Inflammatory macrophage treated with lipopolysaccharide for 1 hour (primary cell): ENCODE measurements around the gene EFCAB8.
"Not testable (repeated sequence)": the region's sequence is repeated elsewhere in the genome, so short reads cannot be mapped to it uniquely, and the experiment has no call there.

ENCODE experiments used
- DNase-seq, 2 donors: peaks; one replicate each; pipeline ENCODE4 v3.0.0-alpha.2; 2020 to 2022

EFCAB8 gene

DNA sequence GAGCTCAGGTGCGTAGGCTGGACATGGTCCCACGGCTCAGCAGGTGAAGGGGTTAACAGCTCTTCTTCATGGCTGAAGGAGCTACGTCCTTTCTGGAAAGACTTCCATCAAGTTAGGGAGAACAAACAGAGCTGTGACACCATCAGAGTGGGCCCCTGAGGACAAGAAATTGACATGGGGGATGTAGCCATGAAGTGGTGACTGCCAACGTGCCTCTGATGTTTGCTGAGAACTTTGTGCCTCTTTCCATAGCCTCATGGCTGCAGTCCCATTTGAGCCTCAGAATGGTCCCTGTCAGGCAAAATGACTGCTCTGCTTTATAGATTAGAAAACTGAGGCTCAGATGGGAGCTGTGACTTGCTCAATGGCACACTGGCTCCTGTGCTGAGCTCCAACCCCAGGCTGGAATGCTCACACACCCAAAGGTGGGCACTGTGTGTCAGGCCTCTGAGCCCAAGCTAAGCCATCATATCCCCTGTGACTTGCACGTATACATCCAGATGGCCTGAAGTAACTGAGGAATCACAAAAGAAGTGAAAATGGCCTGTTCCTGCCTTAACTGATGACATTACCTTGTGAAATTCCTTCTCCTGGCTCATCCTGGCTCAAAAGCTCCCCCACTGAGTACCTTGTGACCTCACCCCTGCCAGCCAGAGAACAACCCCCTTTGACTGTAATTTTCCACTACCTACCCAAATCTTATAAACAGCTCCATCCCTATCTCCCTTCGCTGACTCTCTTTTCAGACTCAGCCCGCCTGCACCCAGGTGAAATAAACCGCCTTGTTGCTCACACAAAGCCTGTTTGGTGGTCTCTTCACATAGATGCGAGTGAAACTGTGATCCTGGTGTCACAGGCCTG, 115.7 kb downstream of the EFCAB8 start:
- not testable (repeated sequence) for DNase-seq

DNA sequence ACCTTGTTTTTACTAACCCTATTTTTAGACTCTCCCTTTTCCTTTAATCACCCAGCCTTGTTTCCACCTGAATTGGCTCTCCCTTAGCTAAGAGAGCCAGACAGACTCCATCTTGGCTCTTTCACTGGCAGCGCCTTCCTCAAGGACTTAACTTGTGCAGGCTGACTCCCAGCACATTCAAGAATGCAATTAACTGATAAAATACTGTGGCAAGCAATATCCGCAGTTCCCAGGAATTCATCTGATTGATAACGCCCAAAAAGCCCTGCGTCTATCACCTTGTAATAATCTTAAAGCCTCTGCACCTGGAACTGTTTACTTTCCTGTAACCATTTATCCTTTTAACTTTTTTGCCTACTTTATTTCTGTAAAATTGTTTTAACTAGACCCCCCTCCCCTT, 116.4 kb downstream of the EFCAB8 start:
- DNase-seq, result not testable (repeated sequence)

DNA sequence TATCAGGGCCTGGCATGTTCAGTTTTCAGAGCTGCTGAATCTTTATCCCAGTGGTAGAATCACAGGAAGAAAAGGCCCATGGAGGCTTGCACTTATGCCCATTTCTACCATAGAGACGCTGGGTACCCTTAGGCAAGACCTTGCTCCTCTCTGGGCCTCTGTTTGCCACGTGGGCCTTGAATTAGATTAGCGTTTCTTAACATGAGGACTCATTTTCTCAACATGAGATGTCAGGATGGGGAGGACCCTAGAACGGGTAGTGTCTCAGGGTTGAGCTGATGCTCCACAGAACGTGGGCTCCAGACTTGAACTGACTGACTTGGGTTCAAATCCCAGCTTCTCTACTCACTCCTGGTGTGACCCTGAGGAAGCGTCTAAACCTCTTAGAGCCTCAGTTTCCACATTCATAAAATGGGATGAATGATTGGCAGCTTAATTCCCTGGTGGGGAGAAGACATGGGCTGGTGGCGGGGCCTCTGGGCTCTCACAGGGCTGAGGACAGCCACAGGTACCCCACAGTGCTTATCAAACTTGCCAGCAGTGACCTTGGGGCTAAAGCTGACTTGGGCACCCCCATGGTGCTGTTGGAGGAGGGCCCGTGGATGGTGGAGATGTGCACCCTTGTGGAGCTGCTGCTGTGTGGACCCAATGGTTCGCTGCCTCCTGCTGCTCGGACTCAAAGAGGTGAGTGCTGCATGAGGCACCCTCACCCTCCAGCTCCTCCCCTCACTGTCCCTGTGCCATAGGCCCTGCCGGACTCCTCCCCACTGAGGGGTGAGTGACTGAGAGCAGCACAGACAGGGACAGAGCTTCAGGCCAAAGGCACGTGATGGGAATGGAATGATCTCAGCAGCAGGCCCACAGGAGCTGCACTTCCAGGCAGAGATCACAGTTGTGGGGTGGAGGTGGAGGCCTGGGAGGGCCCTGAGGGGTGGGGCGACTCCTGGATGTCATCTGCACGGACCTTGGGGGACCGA, 117.3 kb downstream of the EFCAB8 start:
- DNase-seq, result no peak

DNA sequence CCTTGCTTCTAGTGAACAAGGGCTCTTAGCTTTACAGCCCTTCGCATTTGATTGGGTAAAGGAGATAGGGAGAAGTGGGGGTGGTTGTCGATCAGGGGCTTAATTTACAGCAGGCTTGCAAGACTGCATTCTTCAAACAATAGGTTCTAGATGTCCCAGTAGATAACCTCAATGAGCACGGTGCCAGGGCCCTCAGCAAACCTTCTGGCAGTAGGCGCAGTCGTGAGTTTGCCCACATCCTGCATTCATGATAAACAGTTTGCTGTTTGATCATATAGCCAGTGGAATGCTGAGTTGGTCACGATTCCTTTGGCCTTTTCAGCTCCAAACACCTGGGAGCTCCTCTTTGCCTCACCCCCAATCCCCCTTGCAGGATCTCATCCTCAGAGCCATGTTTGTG, 118.0 kb downstream of the EFCAB8 start:
- no peak for DNase-seq

DNA sequence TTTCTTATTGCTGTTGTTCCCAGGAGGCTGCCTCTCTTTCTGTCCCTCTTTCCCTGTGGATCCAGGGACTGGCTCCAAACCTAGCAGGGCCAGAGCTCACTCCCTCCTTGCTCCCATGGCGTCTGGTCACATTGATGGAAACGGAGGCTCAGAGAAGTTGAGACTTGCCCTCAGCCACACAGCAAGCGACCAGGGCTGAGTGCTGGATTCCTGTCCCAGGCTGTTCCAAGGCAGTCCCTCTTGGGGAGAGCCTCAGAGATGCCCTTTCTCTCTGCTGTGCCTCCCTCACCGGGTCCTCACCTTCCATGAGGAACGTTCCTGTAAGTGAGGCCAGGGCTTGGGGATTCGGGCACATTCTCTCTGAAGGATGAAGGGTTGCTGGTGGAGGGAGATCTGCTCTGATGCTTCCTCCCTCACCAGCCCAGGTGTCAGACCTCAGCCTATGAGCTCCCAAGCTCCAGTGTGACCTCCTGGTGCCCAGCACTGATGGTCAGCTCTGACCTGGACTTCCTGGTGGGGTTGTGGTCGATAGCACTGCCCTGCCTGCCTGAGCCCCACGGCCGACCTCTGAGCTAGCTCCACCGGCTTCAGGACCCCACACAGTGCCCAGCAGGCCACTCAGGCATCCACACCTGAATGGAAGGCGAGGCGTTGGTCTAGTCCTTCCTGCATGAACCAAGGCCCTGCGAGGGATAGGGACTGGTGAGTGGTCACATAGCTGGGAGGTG, 118.7 kb downstream of the EFCAB8 start:
- DNase-seq, result no peak

DNA sequence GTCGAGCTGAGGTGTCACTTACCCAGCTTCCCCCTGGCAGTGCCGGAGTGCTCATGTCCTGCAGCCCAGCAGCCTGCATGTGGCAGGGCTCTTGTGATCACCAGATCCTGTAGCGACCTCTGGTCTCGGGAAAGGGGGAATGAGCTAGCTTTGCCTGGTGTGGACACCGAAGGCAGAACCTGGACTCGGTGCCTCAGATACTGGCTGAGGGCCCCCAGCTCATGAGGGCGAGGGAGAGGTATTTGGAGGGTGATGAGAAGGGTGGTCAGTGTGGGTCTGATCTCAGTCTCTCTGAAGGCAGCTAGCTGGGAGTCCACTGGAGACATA, 119.2 kb downstream of the EFCAB8 start:
- no peak for DNase-seq

DNA sequence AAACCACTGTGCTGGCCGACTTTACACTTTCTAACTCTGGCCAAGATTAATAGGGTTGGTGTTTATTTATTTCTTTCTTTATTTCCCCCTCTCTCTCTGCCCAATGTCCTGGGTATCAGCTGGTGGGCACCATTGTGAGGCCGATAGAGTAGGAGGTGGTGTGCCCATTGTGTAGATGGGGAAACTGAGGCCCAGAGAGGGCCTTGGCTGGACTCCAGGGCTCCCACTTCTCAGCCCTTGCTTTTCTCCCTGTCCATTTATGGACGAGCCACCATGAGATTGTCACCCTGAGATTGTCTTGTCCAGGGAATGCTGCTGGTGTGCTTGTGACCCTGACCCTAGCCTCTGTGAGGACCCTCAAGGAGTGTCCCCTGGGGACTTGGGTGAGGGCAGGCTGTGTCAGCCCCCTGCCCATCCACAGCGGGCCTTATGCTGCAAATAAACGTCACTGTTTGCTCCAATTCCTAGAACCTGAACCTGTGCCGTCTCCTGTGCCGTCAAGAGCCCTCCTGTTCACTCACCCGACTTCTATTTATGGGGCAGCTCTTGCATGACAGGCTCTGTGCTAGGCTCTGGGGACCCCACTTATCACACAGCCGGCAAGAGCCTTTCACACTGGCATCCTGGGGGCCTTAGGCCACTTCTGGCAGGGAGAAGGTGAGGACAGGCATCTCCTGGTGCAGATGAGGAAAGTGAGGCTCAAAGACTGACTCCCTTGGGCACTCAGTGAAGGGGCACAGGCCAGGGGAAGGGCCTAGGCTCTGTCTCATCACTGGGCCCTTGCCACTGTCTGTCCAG, 120.7 kb downstream of the EFCAB8 start:
- DNase-seq, result no peak

DNA sequence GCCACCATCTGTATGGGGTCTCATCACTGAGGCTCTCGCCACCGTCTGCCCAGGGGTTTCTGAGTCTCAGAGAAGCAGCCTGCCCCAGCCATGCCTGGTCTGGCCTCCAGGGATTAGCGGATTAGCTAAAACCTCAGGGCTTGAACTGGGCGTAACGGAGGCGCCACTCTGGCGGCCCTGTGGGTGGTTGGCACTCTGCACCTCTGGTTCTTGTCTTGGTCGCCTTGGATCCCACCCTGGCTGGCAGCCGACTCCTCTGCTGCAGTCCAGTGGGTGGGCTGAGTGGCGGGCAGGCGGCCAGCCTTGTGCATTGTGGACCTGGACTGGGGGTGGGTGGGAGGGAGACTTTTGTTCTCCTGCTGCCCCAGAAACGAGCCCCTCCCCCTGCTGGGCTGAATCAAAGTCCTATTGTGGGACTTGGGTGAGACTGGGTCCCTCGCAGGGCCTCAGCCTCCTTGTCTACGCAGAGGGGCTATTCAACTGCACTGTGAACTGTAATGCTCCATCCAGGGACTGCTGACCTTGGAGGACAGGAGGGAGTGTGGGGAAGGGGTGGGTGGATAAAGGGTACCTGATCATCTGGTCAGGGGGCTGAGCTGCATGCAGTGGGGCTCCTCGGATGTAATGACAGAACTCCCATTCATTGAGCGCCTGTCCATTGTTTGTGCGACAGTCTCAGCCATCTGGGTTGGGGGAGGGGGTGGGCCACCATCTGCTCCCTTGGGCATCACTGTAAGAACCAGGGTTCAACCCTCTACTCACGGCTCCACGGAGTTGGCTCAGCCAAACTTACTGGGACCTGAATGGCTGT, 121.6 kb downstream of the EFCAB8 start:
- DNase-seq, result no peak

DNA sequence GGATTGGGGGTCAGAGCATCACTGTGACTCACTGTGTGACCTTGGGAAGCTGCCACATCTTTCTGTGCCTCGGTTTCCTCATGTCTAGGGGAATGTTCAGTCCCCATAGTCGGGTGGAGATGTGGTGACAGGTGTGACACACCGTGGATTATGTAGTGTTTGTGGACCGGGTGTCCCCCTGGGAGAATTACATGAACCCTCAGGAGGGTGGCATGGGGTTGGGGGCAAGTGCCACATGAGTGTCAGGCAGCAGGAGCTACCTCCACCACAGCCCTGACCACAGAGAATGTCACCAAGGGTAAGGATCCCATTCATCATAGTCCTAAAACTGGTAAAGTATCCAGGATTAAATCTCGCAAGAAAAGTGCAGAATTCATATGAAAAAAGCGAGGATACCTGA, 122.3 kb downstream of the EFCAB8 start:
- DNase-seq, result no peak

DNA sequence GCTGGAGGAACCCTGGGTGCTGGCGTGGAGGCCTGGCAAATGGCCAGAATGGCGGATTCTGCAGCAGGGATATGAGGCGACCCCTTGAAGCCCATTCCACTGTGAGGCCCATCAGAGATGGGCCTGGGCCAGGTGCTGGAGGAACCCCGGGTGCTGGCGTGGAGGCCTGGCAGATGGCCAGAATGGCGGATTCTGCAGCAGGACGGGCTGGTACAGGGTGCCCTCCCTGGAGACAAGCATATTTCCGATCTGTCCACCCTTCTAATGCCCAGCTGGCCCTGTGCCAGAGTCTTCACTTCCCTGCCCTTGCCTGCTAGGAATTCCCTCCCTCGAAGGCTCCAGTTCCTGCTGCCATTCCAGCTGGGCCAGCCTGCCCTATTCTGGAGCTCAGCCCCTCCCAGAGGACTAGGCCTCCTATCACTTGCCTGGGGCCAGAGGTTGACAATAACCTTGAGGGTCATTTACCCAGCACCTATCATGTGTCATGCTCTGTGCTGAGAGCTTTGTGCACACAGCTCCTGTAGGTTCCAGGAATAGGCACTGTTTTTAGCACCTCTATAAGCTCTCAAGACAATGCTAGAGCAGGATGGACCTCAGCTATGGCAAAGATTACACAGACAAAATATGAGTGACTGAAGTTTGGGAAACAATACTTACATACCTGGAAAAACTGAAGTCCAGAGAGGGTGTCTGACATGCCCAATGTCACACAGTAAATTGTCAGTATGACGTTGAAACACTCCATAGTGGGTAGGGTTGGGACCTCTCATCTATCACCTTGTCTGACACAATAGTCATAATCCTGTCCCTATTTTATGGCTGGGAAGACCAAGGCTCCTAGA, 124.1 kb downstream of the EFCAB8 start:
- no peak for DNase-seq

DNA sequence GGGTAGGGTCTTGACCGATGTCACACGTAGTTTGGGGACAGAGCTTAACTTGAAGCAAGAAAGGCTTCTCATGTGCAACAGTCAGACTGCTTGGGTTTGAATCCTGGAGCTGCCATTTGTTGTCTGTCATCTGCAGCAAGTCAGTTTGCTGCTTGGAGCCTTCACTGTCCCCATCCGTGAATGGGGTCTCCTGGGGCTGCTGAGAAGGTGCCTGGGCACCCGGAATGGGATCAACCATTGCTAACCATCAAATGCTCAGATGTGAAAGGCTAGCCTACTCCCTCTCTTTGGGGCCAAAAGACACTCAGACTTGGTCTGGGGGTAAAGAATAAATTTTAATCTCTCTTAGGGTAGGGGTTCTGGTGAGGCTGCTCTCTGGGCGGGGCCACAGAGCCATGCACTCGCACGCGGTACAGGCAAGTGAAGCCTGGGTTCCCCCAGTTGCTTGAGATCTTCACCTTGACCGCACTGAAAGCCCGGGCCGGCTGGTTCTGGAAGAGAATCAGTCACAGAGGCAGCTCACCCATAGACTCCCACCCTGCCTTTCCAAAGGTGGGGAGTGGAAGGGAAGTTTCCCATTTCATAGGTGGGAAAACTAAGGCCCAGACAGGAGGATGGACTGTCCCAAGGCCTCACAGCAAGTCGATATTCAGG, 124.9 kb downstream of the EFCAB8 start:
- no peak for DNase-seq

DNA sequence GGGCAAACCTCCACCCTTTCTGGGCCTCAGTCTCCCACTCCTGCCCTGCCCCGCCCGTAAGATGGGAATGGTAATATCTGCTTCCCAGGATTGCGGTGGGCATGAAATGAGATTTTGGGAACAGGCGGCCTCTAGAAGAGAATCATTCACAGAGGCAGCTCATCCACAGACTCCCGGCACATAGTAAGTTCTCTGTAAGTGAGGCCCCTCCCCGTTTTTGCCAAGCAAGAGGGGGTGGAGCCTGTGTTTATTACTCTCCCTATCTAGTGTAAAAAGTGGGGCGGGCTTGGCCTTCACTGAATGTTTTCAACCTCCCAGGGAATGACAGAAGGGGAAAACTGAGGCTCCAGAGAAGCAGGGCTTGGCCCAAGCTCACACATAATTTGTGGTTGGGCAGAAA, 125.5 kb downstream of the EFCAB8 start:
- DNase-seq, result no peak

DNA sequence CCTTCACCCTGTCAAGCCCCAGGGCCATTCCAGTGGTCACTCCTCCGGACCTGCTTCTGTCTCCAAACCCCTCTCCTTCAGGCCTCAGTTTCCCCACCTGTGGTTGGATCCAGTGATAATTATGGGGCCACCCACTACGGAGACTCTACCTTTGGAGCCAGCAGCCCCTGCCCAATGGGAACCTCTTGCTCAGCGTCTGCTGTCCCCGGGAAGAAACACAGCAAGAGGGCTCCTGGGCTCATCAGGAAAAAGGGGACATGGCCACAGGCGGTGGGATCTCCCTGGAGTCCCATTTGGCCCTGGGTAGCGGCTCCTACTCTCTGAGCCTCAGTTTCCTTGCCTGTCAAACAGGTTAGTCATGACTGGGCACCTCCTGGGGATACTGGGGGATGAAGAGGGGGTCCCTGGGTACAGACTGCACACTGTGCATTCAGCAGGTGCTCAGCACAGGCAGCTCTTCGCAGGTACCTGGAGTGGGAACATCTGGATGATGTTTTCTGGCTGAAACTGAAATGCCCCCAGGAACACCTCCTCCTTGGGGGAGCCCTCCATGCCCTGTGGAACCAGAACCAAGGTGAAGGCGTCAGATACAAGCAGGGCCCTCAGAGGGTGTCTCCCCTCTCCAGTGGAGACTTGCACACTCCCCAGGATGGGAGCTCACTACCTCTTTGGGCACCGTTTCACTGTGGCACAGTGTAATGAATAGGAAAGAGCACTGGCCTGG, 126.1 kb downstream of the EFCAB8 start:
- no peak for DNase-seq

DNA sequence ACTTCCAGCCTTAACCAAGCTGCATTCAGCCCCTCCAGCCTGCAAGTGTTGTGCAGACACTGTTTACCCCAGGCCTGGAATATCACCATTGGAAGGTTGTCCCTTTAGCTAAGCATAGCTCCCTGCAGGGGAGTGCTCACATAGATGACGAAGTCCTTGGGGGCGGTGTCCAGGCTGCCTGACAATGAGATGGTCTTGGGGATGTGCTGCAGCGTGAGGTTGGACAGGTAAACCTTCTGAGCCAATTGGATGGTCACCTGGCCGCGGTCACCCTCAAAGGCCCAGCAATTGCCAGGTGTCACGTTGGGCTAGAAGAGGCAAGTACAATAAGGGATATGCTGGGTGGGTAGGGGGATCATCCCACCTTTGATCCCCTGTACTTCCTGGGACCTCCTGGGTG, 126.9 kb downstream of the EFCAB8 start:
- DNase-seq, result no peak

DNA sequence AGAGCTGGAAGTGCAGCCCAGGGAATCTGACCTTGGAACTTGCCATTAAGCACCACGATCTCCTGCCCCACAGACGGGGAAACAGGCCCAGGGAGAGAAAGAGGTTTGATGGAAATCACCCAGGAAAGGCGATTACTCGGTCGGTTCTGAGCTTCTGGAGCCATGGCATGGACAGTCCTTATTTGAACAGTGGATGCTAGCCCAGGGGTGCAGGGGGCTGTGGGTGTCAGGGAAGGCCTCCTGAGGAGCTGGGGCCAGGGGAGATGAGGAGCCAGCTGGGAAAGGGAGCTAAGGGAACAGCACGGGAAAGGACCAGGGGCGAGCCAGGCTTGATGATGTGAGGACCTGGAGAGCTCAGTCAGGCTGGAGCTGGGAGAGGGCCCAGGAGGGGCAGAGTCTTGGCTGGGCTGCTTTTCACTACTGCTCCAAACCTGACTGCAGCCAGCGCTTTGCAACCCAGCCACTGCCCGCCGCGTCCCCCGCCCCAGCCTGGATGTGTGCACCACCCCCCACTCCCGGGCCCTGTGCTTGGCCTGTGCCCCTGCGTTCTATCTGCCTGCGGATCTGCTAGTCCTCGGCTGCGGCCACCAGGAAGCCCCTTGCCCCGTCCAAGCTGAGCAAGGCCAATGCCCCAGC, 127.7 kb downstream of the EFCAB8 start:
- no peak for DNase-seq

DNA sequence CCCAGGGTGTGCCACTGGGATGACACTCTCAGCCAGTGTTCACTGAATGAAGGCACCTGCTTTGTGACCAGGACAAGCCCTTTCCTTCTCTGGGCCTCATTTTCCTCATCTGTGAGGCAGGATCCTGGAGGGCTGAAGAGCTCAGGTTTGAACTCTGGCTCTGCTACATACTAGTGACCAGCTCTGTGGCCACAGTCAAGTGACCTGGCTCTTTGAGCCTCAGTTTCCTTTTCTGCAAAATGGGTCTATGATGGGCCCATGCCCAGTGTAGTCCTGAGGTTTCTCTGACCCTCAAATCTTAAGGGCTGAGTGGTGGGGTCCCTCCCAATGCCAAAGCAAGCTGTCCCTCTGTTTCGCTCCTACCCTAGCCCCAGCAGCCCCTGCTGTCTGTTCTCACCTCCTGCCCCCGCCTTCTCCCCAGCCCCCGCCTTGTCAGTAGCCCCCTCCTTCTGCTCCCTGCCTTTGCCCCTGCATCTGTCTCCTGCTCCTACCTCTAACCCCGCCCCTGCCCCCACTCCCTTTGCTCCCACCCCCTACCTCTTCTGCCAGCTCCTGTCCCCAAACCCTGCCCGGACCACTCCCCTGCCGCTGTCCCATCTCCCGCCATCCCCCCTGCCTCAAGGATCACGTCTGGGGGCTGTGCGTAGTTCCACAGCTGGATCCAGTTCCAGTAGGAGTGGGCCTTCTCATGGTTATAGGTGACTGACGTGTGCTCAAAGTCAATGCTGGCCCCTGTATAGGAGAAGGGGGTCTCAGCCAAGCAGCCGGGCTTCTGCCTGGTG, 128.5 kb downstream of the EFCAB8 start:
- no peak for DNase-seq

DNA sequence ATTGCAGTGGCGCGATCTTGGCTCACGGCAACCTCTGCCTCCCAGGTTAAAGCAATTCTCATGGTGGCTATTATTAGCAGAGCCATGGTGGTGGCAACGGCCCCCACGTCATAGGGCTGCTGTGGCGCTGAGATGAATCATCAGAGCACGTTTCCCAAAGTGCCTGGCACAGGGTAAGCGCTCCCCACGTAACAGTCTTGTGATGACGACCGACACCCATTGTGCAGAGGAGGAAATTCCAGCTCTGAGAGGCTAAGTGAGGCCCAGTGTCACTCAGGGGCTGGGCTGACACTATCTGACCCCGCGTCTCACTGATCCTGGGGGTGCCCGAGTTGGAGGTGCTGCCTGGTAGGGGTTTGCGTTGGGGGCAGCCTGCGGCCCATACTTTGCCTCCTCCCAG, 129.3 kb downstream of the EFCAB8 start:
- peak; percentile 54 to 68 for DNase-seq
